Fibroblast of lung (primary cell): ENCODE results near the gene ACSS1. TPM values are rescaled to one million over a fixed set of nuclear protein-coding genes. Genes with fewer than 3 reads are reported as not detected.

ENCODE experiments used
- DNase-seq, 2 donors: peaks; one replicate each; pipeline versions ENCODE4 v3.0.0 to v3.0.0-alpha.2; 2010; ENCODE audit warnings: low read depth in 2 of 2
- H2AFZ ChIP-seq: 2 replicates; pipeline ENCODE4 v1.5.1; 2012; ENCODE audit warnings: low read length, control low read depth, inconsistent platforms
- H3K27ac ChIP-seq: 2 replicates; pipeline ENCODE4 v1.5.1; 2011; ENCODE audit warnings: low read length, control low read depth; ENCODE audit not compliant: insufficient read depth
- H3K27me3 ChIP-seq: 2 replicates; pipeline ENCODE4 v1.5.1; 2011; ENCODE audit warnings: mild to moderate bottlenecking, low read length; ENCODE audit not compliant: control insufficient read depth, insufficient read depth
- H3K36me3 ChIP-seq: 2 replicates; pipeline ENCODE4 v1.5.1; 2011; ENCODE audit warnings: low read length; ENCODE audit not compliant: control insufficient read depth, insufficient read depth
- H3K4me1 ChIP-seq: 2 replicates; pipeline ENCODE4 v1.5.1; 2011; ENCODE audit warnings: low read length; ENCODE audit not compliant: control insufficient read depth, insufficient read depth; ENCODE audit errors: extremely low read depth
- H3K4me2 ChIP-seq: 2 replicates; pipeline ENCODE4 v1.5.1; 2011; ENCODE audit warnings: low read length, control low read depth; ENCODE audit not compliant: insufficient read depth; ENCODE audit errors: extremely low read depth
- H3K4me3 ChIP-seq, 4 experiments: fragments of 200-600 bp in 1 of 4; sonication (generic) in 1 of 4; replicated peaks in 1 of 4; 2 replicates each; pipeline ENCODE4 v1.5.1; 2011 to 2016; ENCODE audit warnings: low read length in 4 of 4, low read depth in 3 of 4, mild to moderate bottlenecking in 3 of 4, control low read depth in 2 of 4, inconsistent platforms in 1 of 4, mixed read lengths in 1 of 4; ENCODE audit not compliant: insufficient read depth in 1 of 4; ENCODE audit errors: control extremely low read depth in 1 of 4
- H3K79me2 ChIP-seq: 2 replicates; pipeline ENCODE4 v1.5.1; 2012; ENCODE audit warnings: mild to moderate bottlenecking, low read length, inconsistent platforms; ENCODE audit not compliant: control insufficient read depth, insufficient read depth
- H3K9ac ChIP-seq: 2 replicates; pipeline ENCODE4 v1.5.1; 2011; ENCODE audit warnings: mild to moderate bottlenecking, low read length, control low read depth; ENCODE audit not compliant: insufficient read depth
- H3K9me3 ChIP-seq: 2 replicates; pipeline ENCODE4 v1.5.1; 2012; ENCODE audit warnings: low read depth, low read length; ENCODE audit not compliant: control insufficient read depth, insufficient read depth
- H4K20me1 ChIP-seq: 2 replicates; pipeline ENCODE4 v1.5.1; 2011; ENCODE audit warnings: low read length; ENCODE audit not compliant: control insufficient read depth, insufficient read depth; ENCODE audit errors: extremely low read depth
- CTCF ChIP-seq, 2 donors: IDR thresholded peaks in 1 of 2; conservative IDR thresholded peaks in 1 of 2; 1 replicate in 1 of 2; 2 replicates in 1 of 2; pipeline ENCODE4 v1.5.1; 2011 to 2012; ENCODE audit warnings: low read length in 2 of 2, control low read depth in 1 of 2, inconsistent platforms in 1 of 2, low read depth in 1 of 2, mild to moderate bottlenecking in 1 of 2
- EZH2 ChIP-seq: IDR thresholded peaks from 2 replicates; pipeline ENCODE4 v1.5.1; 2012; ENCODE audit warnings: low read length, control low read depth, mild to moderate bottlenecking; ENCODE audit errors: missing control alignments
- polyA plus RNA-seq, 2 donors: library from polyadenylated mRNA; depleted of rRNA in 1 of 2; stranded (reverse) in 1 of 2; unstranded in 1 of 2; fragments of >200 nt; gene quantifications; 2 replicates each; pipeline ENCODE4 v1.2.1, GENCODE V29; 2011 to 2012; ENCODE audit warnings: missing spikeins in 1 of 2
- total RNA-seq: library from RNA; depleted of rRNA; stranded (reverse); fragments of >200 nt; gene quantifications from 2 replicates; pipeline ENCODE4 v1.2.1, GENCODE V29; 2014

Gene ACSS1
- total and polyA plus RNA-seq, 2 donors (not counting 1 experiment from before 2014, with no cell fraction given): 1.3 to 3.4 TPM

- Histone ChIP-seq H3K4me1 (no peaks in the 10 kb centered on the region), H3K36me3 (peaks cover 7% of the 10 kb centered on the region), H3K4me2 (no peak overlapping the region), H3K27me3 (no peaks in the 10 kb centered on the region), H3K9me3 (no peaks in the 10 kb centered on the region), H4K20me1 (no peaks in the 10 kb centered on the region), H3K79me2 (no peaks in the 10 kb centered on the region), H3K9ac (no peak overlapping the region), H3K27ac (no peak overlapping the region), H2AFZ (no peak overlapping the region), H3K4me3 (no peak overlapping the region)
- TF ChIP-seq EZH2 (no peak), CTCF (conservative IDR thresholded peaks at IDR 0.05 in 1 of 2, IDR thresholded peaks at IDR 0.05 in 1 of 2; ENCODE audit: low read depth in 1 of 2, low read length in 2 of 2) (no peak)
- DNase-seq: no peak
Measured at GRCh38 chr20:24960861-24961260, 97.1 kb downstream of the ACSS1 start.

- no peaks in the 10 kb centered on the region for H3K27me3 ChIP-seq
- no peaks in the 10 kb centered on the region for H4K20me1 ChIP-seq
- no peaks in the 10 kb centered on the region for H3K4me1 ChIP-seq
- H2AFZ ChIP-seq: no peak overlapping the region
- DNase-seq: no peak
- no peak overlapping the region for H3K4me2 ChIP-seq
- TF ChIP-seq CTCF (conservative IDR thresholded peaks at IDR 0.05 in 1 of 2, IDR thresholded peaks at IDR 0.05 in 1 of 2; ENCODE audit: low read depth in 1 of 2, low read length in 2 of 2) (no peak), EZH2 (no peak)
- no peak overlapping the region for H3K9ac ChIP-seq
- no peaks in the 10 kb centered on the region for H3K79me2 ChIP-seq
- no peak overlapping the region for H3K4me3 ChIP-seq
- no peaks in the 10 kb centered on the region for H3K9me3 ChIP-seq
- peaks cover 7% of the 10 kb centered on the region for H3K36me3 ChIP-seq
- no peak overlapping the region for H3K27ac ChIP-seq
Measured at GRCh38 chr20:24960302-24960801, 97.6 kb downstream of the ACSS1 start.

GRCh38 chr20:24959591-24960301, 98.2 kb downstream of the ACSS1 start:
- Histone ChIP-seq H3K36me3 (peaks cover 7% of the 10 kb centered on the region), H3K9me3 (no peaks in the 10 kb centered on the region), H3K4me2 (no peak overlapping the region), H2AFZ (no peak overlapping the region), H3K9ac (no peak overlapping the region), H3K27ac (no peak overlapping the region), H3K4me1 (no peaks in the 10 kb centered on the region), H3K79me2 (no peaks in the 10 kb centered on the region), H3K27me3 (no peaks in the 10 kb centered on the region), H4K20me1 (no peaks in the 10 kb centered on the region), H3K4me3 (no peak overlapping the region)
- no peak for TF ChIP-seq CTCF (conservative IDR thresholded peaks at IDR 0.05 in 1 of 2, IDR thresholded peaks at IDR 0.05 in 1 of 2; ENCODE audit: low read depth in 1 of 2, low read length in 2 of 2)
- no peak for TF ChIP-seq EZH2
- DNase-seq: no peak
